GM12892 (cell line): ENCODE data around the gene TBC1D3B.

Source experiments
- POLR2A ChIP-seq: IDR thresholded peaks from 2 replicates; pipeline ENCODE4 v1.6.1; 2011; ENCODE audit warnings: low read depth, low read length, control low read depth
- POLR2AphosphoS5 ChIP-seq: IDR thresholded peaks from 2 replicates; pipeline ENCODE4 v1.6.1; 2011; ENCODE audit warnings: low read depth, low read length, control low read depth
- TAF1 ChIP-seq: IDR thresholded peaks from 2 replicates; pipeline ENCODE4 v1.6.1; 2011; ENCODE audit warnings: low read depth, mild to moderate bottlenecking, control low read depth, low read length, borderline replicate concordance

DNA sequence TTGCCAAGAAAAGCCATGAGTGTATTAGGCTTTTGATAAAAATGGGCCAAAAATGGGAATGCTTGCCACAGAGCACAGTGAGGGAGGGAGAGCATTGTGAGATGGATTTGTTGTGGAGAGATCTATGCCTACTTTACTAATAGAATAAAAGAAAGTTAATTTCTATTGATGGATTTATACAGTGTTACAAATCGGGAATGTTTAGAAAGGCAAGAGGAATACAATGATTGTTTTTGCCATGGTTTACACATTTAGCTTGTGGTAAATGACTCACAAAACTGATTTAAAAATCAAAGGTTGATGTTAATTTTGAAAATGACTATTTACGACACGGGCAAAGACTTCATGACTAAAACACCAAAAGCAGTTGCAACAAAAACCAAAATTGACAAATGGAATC, 56.2 kb downstream of the TBC1D3B start:
- TF ChIP-seq POLR2A (no peak), POLR2AphosphoS5 (no peak), TAF1 (no peak)
